HG02678 (cell line): ENCODE results near the gene ITPK1.
"Not testable (repeated sequence)": the region's sequence is repeated elsewhere in the genome, so short reads cannot be mapped to it uniquely, and the experiment has no call there.

Experiments
- ATAC-seq: cut with Tn5 transposase; IDR thresholded peaks from one replicate; pipeline ENCODE4 v1.9.1; 2021; ENCODE audit warnings: mild to moderate bottlenecking, moderate library complexity; ENCODE audit not compliant: unreplicated experiment

ITPK1 gene

GRCh38 chr14:93131257-93131820 lies 15.6 kb upstream of the ITPK1 start:
- ATAC-seq: not testable (repeated sequence)

DNA sequence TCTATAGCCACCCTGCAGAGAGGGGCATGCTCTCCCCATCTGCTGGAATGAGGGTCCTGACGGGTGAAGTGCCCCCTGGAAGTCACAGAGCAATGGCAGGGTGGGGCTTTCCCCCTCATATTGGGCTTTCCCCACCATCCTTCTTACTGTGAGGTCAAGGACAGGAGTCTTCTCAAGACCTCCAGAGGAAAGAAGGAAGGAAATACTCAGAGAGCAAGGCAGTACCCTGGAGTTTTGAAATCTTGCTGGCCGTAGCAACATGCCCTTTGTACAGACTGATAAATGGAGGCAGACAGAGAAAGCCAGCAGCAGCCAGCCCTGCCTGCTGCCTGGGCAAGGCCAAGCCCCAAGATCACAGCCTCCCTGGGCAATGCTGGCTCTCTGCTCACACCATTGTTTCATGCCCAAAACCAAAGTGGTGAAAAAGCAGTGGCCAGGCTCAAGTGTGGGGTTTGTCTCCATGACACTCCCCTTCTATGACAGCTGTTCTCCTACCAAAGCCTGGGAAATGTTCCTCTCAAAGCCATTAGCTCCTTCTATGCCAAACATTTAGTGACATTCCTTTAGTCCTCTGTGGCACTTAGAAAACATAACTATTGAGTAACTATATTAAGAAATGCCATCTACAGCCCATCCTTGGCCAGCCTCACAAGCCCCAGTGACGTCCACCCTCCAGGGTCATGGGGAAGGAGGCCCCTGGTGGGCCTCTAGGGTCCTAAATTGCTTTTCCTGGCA lies 13.2 kb upstream of the ITPK1 start:
- no peak for ATAC-seq

DNA sequence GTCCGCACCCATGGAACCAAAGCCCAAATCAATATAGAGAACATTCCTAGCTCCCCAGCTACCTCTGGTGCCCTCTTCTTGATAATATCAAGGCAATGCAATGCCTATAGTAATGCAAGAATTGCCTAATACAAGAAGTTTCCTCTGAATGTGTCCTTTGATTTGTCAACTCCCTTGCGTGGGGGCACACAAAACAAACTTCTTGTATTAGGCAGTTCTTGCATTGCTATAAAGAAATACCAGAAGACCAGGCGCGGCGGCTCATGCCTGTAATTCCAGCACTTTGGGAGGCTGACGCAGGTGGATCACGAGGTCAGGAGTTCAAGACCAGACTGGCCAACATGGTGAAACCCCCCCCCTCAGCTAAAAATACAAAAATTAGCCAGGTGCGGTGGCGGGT lies 10.4 kb upstream of the ITPK1 start:
- ATAC-seq: no peak

GRCh38 chr14:93122826-93123225 lies 7.1 kb upstream of the ITPK1 start:
- ATAC-seq: no peak

DNA sequence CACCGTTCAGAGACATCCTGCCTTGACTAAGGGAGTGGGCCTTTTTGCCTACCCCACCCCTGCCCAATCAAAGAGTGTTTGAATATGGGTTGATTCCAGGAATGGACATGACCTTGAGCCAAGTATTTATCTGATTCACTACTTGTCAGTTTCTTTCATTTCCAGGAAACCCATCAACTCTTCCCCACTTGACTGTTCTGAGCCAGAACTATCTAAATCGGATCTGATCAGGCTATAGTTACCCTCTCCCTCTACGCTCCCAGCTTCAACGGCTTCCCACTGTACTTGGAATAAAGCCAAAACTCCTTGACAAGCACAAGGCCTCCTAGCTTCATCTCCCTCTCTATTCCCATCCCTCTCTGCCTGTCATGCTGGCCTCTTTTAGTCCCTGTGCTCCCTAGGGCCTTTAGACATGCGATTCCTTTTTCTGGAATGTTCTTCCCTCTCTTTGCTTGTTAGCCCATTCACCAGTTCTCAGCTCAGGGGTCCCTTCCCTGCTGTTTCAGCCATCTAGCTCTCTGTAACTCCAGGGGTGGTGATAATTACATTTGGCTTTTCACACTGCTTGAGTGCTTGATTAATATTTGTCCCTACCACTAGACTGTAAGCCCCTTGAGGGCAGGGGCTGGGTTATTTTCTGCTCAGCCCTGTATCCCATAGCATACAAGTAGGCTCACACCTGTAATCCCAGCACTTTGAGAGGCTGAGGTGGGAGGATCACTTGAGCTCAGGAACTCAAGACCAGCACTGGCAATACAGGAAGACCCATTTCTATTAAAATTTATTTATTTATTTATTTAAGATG lies 5.5 kb upstream of the ITPK1 start:
- ATAC-seq: no peak

- ATAC-seq: no peak
Measured at GRCh38 chr14:93120517-93120916, 4.8 kb upstream of the ITPK1 start.

DNA sequence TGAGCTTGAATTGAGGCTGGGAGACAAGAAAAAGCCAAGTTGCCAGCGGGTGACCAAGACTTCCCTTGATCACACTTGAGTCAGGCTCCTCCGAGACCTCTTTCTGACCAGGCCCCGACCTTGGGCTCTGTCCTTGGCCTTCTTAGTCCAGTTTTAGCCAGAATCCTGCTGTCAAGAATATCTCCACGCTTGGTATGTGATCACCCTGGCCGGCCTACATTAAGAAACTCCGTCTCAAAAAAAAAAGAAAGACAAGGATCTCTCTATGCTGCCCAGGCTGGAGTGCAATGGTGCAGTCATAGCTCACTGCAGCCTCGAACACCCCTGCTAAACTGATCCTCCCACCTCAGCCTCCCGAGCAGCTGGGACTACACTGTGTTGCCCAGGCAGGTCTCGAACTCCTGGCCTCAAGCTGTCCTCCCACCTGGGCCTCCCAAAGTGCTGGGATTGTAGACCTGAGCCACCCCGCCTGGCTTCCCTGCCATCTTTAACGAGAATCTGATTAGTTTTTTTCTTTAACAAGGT lies 1.0 kb upstream of the ITPK1 start:
- ATAC-seq: no peak

DNA sequence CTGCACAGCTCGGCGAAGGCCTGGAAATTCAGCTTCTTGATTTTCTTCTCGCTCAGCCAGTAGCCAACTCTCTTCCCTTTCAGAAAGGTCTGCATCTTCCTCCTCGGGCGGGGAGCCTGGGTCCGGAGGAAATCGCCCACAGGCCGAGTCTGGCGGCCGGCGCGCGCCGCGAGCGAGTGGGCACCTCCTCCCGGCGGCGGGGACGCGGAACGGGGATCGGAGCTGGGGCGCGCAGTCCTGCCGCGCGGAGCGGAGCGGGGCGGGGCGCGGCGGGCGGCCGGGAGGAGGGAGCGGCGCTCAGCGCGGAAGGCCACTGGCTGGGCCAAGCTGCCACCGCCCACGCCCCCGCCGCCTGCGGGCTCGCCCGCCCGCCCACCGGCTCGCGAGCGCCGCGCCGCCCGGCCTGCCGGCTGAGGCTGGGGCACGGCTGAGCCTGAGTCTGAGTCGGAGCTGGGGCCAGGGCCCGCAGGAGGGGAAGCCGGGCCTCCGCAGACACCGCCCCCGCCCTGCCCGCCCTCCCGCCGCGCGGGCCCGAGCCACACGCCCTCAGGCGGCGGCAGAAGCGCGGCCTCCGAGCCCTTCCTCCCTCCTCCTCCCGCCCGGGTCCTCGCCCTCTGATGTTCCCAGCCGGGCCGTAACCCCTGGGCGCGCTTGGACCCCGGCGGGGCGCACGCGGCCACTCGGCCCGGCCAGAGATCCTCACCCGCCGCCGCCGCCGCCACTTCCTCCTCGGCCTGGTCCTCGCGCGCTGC lies 480 bp downstream of the ITPK1 start:
- peak; percentile 78 for ATAC-seq

GRCh38 chr14:93114713-93115068 lies 1.0 kb downstream of the ITPK1 start:
- no peak for ATAC-seq

DNA sequence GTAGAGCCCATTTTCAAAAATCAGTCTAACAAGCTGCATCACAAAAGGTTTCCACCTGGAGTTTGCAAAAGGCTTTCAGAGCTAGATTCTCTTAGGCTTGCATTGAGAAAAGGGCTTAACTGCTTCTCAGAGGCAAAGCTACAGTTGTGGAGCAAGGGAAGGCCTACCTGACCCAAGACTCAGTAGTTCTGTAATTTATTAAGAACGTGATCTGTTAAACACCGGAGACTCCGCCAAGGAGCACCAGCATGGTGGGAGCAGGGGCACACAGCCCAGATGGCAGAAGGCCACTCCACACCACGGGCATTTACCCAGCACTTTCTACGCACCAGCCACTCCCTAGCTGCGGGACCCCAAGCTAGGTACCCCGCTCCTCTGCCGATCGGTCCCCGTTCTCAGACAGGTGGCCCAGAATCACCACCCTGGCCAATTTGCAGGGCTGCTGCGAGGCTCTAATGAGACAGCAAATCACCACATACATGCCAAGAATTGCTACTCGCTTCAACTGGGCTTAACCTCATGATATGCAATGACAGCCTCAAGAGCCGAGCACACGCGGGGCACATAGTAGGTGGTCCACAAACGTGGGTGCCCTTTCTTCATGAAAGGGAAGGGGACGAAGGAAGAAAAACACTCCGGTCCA lies 1.5 kb downstream of the ITPK1 start:
- no peak for ATAC-seq

GRCh38 chr14:93113678-93114067 lies 2.1 kb downstream of the ITPK1 start:
- ATAC-seq: no peak

DNA sequence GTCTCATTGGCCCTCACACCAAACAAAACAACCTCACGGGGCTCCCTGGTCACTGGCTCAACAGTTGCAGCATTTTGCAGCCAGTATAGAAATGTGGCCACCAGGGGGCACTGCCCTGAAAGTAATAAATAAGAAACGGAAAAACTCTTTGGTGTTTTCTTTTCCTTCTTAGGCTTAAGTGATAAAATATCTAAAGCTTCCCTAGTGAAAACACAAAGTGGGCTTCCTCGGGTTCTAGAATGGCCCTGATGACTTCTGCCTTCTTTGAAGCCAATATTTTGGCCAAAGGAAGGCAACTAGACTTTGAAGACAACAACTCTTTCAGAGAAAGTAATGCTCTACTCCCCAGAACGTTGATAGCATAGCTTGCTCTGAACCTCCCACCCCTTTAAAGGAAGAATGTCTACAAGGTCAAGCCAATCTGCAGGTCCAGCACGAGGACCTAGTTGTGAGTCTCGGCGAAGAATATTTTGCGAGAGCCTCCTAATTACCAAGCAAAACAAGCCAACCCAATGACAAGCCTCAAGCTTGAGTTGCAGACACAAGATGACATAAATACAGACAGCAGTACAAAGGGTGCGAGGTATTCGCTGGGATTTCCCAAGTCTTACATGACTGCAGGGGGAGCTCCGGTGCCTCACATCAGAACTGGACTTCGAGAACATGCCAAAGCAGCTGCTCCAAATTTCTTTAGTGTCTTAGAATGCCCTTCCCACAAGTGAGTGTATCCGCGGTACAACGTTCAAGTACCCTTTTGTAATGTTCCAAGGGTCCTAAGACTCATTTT lies 2.6 kb downstream of the ITPK1 start:
- ATAC-seq: no peak

DNA sequence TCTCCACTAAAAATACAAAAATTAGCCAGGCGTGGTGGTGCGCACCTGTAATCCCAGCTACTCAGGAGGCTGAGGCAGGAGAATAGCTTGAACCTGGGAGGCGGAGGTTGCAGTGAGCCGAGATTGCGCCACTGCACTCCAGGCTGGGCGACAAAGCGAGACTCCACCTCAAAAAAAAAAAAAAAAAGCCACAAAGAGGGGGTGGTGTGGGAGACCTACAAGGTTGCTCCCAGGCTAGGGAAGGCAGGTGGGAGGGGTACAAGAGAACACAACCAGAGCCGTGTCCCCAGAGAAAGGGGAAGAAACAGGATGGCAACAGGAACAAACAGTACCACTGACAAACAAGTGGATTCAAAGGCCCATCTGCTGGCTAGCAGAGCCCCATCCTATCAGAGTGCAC lies 4.2 kb downstream of the ITPK1 start:
- not testable (repeated sequence) for ATAC-seq

GRCh38 chr14:93110856-93111419 lies 4.8 kb downstream of the ITPK1 start:
- ATAC-seq: no peak

- ATAC-seq: no peak
Measured at GRCh38 chr14:93109572-93110481, 5.9 kb downstream of the ITPK1 start.

- no peak for ATAC-seq
Measured at GRCh38 chr14:93108105-93108504, 7.6 kb downstream of the ITPK1 start.

DNA sequence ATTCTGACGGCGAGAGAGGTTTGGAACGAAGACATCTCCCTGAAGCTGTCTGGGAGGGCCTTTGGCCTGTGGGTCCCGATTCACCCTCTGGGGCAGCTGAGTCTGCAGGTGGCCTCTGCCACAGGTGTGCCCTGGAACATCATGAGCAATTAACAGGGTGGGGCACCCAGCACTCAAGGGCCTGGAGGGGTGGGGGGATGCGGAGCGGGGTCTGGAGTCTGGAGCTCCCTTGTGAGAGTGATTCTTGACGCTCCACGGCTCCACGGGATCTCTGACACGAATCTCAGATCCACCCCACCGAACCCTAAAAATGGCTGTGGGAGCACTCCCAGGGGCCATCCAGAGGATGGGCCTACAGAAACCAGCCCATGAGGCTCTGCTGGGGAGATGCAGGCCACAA lies 8.3 kb downstream of the ITPK1 start:
- ATAC-seq: no peak

DNA sequence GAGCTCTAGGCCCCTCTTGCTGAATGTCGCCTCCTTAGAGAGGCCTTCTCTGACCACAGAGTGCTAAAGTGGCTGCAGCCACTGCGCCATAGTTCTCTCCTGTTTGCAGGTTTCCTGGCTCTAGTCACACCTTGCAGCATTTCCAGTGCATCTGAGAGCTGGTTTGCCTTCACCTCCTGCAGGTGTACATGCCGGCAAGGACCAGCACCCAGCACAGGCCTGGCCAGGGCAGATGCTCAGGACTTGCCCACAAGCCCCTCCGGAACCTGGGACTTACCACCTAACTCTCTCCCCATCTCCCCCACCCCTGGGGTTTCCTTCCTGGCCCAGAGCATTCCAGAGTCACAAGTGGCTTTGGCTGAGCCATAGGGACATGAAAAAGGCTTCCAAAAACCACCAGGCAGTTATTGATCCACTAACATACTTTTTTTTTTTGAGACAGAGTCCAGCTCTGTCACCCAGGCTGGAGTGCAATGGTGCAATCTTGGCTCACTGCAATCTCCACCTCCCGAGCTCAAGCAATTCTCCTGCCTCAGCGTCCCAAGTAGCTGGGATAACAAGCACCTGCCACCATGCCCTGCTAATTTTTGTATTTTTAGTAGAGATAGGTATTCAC lies 9.1 kb downstream of the ITPK1 start:
- no peak for ATAC-seq
